GM19099 (cell line): ENCODE data around the gene RFPL3.

Experiments
- POLR2A ChIP-seq: IDR thresholded peaks from 3 replicates; pipeline ENCODE4 v1.6.1; 2011; ENCODE audit warnings: low read depth; ENCODE audit not compliant: insufficient read length; ENCODE audit errors: extremely low read depth

Gene RFPL3

GRCh38 chr22:32375678-32376450 lies 18.2 kb downstream of the RFPL3 start:
- no peak for TF ChIP-seq POLR2A

DNA sequence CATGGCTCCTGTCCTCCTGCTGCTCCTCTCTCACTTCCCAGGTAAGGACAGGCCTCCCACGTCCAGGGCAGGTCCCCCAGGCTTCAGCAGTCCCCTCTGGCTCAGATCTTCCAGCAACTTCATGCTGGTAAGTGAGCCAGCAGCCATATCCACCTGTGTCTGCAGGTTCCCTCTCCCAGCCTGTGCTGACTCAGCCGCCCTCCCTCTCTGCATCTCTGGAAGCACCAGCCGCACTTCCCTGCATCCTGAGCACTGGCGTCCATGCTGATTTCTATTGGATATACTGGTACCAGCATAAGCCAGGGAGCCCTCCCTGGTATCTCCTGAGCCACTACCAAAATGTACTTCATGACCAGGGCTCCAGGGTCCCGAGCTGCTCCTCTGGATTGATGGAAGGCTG lies 19.0 kb downstream of the RFPL3 start:
- TF ChIP-seq POLR2A: no peak

GRCh38 chr22:32378707-32379272 lies 21.1 kb downstream of the RFPL3 start:
- TF ChIP-seq POLR2A: no peak

GRCh38 chr22:32380991-32381390 lies 23.3 kb downstream of the RFPL3 start:
- TF ChIP-seq POLR2A: no peak

DNA sequence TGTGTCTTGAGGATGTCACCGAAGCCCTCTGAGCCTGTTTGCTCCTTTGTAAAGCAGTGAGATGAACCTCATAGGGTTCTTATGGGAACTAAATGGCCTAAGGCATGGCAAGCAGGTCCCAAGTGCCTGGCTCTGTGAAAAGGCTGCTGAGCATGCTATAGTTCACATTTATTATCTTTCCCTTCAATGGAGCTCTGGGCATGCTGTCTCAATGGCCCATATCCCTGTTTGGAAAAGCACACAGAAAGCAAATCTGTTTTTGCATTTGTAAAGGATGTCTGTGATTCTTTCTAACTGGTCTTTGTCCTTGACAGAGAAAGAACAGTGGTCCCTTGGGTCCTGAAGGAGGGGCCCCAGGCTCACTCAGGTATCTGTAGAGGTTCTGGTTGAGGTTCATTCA lies 28.0 kb downstream of the RFPL3 start:
- TF ChIP-seq POLR2A: no peak

- TF ChIP-seq POLR2A: no peak
These were observed 32.0 kb downstream of the RFPL3 start for GRCh38 chr22:32389685-32390084.

- no peak for TF ChIP-seq POLR2A
These were observed 37.4 kb downstream of the RFPL3 start for GRCh38 chr22:32395107-32395506.

- TF ChIP-seq POLR2A: no peak
These were observed 38.6 kb downstream of the RFPL3 start for GRCh38 chr22:32396255-32396654.

GRCh38 chr22:32396746-32397145 lies 39.1 kb downstream of the RFPL3 start:
- no peak for TF ChIP-seq POLR2A

- no peak for TF ChIP-seq POLR2A
These were observed 43.8 kb downstream of the RFPL3 start for GRCh38 chr22:32401486-32401885.

- TF ChIP-seq POLR2A: no peak
These were observed 46.4 kb downstream of the RFPL3 start for GRCh38 chr22:32404021-32404420.

DNA sequence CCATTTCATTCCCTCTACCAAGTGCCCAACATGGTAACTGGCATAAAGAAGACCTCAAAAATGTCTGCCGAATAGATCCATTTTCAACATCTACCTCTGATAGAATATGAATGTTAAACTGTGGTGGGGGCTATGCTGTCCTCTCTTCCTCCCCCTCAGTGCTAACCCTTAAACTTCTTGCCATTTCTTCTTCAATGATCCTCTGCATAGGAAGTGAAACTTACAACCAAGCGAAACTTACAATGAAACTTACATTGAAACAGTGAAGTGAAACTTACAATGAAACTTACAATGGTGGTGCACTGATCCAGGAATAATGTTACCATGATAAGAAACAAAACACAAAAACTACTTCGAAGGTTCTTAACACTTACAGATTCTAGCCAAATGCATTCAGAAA lies 49.6 kb downstream of the RFPL3 start:
- TF ChIP-seq POLR2A: no peak

DNA sequence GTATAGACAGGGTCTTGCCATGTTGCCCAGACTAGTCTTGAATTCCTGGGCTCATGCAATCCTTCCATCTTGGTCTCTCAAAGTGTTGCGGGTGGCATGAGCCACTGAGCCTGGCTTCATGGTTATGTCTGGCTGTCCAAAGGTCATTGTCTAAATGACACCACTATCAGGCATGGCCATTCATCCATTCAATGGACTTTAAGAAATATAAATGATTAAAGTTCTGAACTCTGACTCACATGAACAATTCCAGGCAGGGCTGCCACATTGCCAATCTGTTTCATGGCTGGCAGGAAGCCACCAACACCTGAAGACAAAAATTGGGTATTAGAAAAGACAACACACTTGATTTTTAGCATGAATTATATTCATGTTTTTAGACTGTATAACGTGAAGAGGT lies 50.3 kb downstream of the RFPL3 start:
- TF ChIP-seq POLR2A: no peak

- no peak for TF ChIP-seq POLR2A
These were observed 52.3 kb downstream of the RFPL3 start for GRCh38 chr22:32409977-32410376.

- TF ChIP-seq POLR2A: no peak
These were observed 52.8 kb downstream of the RFPL3 start for GRCh38 chr22:32410459-32410858.
